HG03521 (cell line): ENCODE results near the gene PHKA2.

Source experiments
- ATAC-seq: cut with Tn5 transposase; IDR thresholded peaks from one replicate; pipeline ENCODE4 v1.9.1; 2021; ENCODE audit warnings: mild to moderate bottlenecking, moderate library complexity; ENCODE audit not compliant: unreplicated experiment

PHKA2 gene

GRCh38 chrX:18890724-18891547, 93.0 kb downstream of the PHKA2 start:
- ATAC-seq, result no peak

GRCh38 chrX:18890049-18890381, 93.9 kb downstream of the PHKA2 start:
- ATAC-seq, result no peak

DNA sequence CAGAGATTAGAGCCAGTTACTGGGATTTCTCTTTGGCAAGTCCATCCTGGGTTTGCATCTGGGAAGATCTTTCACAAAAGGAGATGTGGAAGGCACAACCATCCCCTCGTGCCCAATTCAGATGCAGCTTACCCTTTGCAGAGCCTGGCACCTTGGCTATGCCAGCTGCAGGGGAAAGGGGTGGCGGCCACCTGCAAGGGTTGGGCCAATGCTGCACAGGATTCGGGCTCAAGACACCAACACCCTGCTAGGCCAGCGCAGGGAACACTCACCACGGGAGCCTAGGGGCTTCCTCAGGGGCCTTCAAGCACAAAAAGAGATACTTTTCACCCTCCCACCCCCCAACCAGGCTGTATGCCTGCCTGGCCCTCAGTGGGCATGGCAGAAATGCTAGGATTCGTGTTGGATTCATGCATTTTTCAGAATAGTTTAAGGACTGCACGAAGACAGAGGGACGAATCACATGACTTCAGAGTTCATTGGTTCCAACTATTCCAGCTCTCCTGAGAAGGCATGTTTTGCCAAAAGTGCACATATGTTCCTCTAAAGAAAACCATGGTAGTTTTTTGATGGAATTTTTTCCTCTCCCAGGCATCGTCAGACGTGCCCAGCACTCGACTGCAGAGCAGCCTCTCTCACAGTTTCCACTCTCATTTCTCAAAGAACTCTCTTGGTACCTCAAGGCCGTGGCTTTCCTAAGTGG, 94.4 kb downstream of the PHKA2 start:
- ATAC-seq, result no peak

GRCh38 chrX:18888281-18888680, 95.6 kb downstream of the PHKA2 start:
- ATAC-seq, result no peak

DNA sequence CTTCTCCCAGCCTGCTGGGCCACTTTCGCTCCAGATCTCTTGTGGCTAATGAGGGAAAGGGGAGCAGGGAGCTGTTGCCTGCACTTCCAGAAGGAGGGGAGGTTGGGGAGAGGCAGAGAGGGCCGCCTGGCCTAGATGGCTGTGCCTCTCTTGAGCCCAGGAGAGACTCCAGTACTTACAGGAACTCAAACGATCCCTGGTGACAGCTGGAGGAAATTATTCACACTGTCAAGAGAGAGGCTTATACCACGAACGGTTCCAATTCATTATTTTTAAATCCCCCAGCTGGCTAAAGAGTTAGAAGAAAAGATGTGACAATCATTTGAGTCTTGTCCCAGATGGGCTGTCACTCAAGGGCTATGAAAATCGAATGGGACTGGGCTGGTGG, 96.1 kb downstream of the PHKA2 start:
- no peak for ATAC-seq

DNA sequence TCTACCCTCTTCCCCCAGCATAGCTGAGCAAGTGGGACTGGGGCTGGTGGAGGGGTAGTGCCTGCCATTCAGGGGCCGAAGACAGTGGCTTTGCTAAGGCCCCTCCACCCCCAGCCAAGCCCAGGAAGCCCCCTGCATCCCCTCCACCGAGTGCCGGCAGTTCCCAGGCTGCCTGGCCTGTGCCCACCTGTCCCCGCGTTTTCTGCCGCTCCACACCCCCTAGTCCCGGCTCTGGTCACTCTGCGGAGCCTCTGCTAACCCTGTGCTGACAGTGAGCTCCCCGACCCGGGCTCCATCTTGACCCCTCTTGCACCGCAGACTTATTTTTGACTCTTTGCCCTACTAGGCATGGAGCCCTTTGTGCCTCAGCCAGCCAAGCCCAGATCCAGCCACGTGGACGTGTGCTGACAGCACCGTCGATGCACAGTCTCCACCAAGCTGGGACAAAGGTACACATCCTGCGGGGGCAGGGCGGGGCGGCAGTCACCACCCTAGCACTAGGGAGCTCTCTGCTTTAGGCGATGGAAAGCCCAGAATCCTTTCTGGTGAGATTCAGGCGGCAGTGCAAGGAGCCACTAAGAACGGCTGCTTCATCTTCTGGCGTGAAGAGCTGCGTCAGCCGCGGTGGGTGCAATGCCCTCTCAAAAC, 96.6 kb downstream of the PHKA2 start:
- no peak for ATAC-seq

GRCh38 chrX:18886344-18887161, 97.4 kb downstream of the PHKA2 start:
- ATAC-seq, result peak; percentile 72

DNA sequence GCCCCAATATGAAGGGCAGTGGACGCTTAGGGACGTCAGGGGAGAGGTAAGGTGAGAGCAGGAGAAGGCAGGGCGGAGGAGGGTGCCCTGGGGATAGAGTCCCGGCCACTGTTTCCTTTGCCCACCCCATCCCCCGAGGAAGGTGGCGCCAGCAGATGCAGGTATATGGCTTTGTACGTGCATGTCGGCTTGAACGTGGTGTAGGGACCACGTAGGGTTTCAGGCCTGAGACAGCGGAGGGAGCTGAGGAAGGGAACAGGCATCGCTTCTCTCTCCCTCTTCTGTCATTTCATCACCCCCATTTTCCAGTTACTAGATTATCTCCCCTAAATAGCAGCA, 97.9 kb downstream of the PHKA2 start:
- ATAC-seq, result peak; percentile 28

GRCh38 chrX:18885328-18886004, 98.4 kb downstream of the PHKA2 start:
- peak; percentile 13 for ATAC-seq

- ATAC-seq, result no peak
These were observed 99.0 kb downstream of the PHKA2 start for GRCh38 chrX:18884916-18885315.

DNA sequence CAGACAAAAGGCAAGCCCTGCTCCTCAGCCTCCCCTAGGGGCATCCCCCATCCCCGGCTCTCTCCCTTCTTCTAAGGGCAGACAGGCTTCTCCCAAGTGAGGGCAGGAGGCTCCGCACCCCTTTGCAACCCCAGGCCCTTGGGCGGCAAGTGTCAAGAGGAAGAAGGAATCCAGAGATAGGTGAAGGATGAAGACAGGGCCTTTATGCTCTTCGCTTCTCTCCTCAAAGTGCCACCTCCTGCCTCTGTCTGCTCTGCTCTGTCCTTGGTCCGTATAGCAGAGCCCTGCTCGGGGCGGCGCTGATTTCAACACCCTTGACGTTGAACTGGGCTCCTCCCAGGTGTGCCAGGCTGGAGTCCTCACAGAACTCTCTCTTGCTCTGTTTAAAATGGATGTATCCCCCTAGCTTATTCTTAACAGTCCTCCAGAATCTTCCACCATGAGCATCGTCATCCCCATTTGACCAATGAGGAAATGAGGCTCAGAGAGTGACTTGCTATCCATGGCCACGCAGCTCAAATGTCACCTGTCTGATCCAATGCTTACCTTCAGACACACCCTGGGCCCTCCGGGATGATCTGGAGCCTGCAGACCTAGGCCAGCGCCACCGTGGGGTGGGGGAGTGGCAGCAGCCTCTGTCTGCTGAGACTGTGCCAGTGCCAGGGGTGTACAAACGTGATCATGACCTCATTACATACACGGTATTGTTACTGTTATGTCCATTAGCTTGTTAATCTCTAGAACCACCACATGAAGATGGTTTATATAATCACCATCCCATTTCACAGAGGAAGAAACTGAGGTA, 99.8 kb downstream of the PHKA2 start:
- ATAC-seq, result no peak

DNA sequence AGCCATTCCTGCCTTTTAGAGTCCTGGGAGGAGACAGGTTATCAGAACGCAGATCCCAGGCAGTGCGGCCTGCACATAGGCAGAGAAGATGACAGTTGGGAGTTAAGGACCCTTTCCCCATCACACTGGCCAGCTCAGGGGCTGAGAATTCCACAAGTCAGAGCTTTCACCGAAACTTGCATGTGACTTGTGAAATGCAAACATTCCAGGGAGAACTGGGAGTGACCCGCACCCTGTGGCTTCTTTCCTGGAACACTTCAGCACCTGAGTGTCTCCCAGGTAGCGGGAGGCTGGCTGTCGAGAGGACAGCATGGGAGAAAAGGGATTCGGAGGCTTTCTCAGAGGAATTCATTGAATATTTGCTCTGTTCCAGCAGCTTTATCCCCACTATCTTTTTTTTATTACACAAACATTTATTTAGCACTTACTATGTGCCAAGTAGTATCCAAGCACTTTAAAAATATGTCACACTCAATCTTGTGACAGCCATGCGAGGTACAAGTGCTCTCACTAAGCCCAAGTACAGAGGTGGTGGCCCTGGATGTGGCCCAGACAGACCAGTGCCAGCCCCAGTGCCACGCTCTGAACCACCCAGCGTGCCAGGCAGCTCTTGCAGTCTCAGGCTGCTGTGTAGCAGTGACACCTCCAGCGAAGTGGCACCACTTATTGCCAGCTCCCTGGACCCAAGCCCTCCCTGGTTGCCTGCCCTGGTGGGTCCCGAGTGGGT, 100.5 kb downstream of the PHKA2 start:
- ATAC-seq, result no peak

- ATAC-seq, result no peak
These were observed 104.8 kb downstream of the PHKA2 start for GRCh38 chrX:18879144-18879543.

- no peak for ATAC-seq
These were observed 106.4 kb downstream of the PHKA2 start for GRCh38 chrX:18877469-18877868.

- no peak for ATAC-seq
These were observed 108.5 kb downstream of the PHKA2 start for GRCh38 chrX:18875256-18875878.

GRCh38 chrX:18874560-18875255, 109.2 kb downstream of the PHKA2 start:
- ATAC-seq, result no peak

GRCh38 chrX:18873836-18874235, 110.1 kb downstream of the PHKA2 start:
- no peak for ATAC-seq

DNA sequence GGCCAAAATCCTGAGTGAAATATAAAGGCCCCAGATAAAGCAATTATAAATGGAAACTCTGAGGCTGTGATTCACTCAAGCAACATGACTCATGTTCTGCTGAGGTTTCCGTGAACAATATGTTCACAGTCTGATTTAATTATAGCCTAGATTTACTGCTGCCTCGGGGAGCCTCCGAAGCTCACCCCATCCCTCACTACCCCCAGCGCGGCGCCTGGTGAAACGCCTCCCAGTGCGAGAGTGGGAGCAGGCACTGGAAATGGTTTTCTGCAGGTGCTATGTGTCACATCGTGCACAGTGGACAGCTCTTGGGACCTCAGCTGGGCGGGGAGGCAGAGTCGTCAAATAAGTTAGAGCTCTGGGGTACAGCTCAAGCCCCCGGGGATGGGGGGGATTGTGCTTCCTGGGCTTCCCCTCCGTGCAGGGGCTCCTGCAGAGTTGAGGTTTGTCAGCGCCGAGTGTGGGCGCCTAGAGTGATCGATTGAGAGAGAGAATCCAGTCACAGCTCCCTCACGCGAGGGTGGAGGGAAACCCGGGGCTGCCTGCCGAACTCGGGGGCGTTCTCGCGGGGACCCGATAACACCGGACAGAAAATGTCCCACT, 110.6 kb downstream of the PHKA2 start:
- ATAC-seq, result no peak
